IPS-NIHi7 (cell line): ENCODE data around the gene WWTR1.

ENCODE experiments used
- DNase-seq: peaks from one replicate; pipeline ENCODE4 v3.0.0; 2012; ENCODE audit warnings: mixed read lengths; ENCODE audit errors: extremely low spot score

The WWTR1 gene

DNA sequence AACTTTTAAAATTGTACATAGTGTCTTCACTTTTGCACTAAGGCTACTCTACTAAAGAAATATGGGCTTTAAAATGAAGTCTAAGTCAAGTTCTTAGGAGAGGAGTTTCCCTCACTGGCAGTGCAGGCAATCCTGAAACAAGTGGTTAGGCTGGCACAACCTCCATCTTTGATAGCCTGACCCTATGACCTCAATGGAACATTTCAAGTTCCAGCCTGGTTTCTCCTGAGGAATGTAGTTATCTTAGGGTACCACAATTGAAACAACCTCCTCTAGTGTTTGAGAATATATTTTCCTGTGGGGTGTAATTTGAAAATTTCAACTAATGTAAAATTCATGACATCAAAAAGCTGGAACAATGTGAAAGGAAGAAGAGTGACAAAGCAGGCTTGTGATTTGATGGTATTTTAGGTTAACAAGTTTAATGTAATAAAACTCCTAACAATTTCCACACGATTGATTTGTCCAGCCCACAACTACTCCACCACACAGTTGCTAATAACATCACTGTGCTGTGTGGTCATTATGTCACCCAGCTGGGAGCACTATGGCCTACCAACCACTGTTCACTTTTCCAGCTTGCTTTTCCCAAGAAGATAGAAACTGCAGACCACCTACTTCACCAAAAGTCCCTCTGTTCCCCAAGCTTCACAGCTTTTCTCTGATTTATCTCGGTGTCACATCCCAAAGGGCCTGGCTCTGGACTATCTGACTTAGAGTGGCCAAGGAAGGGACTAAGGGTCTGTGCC is 1.8 kb downstream of the WWTR1 start:
- no peak for DNase-seq

DNA sequence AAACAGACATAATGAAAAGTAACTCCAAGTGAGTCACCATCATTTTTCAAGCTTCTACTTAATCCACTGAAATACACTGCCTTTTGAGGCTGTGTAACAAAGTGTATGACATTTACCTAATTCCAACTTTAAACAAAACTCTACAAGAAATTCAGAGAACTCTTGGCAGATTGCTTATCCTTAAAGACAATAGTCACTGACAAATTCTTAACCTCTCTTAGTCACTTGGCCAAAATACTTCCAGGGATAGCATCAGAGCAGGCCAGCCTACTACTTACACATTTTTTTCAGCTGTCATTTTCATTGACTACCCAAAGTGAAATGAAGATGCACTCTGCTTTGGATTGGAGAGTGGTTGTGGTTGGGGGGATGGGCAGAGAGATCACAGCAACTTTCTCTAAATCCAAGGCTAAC is 3.6 kb downstream of the WWTR1 start:
- DNase-seq = no peak

DNA sequence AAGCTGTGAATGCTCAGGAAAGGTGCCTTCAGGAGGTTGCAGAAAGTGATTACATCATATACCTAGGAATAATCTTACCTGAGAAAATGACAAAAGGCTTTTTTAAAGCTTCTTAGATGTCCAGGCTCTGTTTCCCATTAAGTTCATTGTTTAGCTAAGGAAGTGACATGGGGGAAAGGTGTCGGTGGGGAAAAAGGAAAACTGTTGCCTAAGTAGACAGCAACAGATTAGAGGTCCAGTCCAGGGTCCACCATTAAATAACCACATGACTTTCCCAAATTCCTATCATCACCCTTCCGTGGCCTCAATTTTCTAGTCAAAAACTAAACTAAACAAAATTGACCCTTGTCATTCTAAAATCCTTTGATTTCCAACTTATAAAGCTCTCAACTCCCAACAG is 4.3 kb downstream of the WWTR1 start:
- DNase-seq = no peak

GRCh38 chr3:149653136-149653535 is 4.7 kb downstream of the WWTR1 start:
- no peak for DNase-seq

DNA sequence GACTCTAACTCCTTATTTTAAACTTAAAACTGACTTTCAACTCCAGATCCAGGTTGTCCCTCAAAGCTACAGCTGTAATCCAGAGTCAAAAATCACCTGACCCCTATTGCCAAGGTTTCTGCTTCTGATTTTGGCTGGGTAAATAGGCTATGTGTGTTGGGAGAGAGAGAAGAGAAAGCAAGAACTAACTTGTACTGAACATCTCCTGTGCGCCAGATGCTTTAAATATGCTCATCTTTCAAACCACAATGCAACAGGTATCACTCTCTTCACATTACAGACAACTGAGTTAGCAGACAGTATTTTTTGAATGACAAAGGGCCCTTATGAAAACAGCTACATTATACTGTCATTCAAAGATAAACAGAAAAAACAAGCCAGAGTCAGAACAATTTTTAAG is 7.0 kb downstream of the WWTR1 start:
- DNase-seq = no peak

DNA sequence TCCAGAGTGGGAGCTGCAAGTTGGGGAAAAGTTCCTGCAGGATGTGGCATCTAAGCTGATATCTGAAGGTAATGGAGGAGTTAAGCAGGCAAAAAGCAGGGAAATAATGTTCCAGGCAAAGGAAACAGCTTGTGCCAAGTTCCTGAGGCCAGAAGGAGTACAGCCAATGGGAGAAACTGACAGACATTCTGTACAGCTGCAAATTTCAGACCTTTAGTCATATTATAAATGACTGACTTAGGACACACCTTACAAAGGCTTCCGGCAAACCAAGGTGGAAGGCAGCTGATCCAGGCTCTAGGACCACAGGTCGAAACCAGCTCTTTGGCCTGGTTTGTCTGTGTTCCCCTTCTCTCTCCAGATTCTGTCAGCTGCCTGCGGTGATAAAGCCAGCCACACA is 9.3 kb downstream of the WWTR1 start:
- DNase-seq = no peak

DNA sequence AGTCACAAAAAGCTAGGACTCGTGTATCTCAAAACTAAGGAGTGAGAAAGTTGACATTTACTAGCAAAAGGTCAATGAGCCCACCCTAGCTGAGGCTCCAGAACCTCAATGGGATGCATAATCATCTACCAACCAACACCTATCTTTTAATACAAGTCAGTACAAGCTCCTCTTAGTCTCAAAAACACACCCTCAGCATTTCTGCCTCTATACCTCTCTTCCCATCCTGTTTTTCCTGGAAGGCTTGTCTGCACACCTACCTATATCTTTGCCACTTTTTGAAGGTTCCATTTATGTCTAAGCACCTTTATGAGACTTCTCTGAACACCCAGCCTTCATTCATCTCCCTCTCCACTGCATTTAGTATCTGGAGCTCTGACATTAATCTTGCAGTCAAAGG is 10.0 kb downstream of the WWTR1 start:
- no peak for DNase-seq

DNA sequence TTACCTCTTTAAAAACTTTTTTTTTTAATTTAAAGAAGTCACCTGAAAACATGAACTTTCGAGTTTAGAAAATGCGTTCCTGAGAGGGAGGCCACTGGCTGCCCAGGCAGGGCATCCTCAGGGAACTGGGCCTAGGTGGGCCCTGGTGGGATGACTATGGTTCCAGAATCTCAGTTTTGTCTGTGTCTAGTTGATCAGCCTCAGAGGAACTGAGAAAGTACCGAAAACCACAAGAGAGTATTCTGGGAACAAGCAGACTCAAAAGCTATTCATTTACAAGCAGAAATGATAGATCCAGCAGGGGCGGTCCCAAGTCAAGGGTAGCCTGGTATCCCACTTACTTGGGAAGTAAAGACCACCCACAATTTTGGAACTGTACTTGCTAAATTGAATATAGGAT is 10.5 kb downstream of the WWTR1 start:
- no peak for DNase-seq

DNA sequence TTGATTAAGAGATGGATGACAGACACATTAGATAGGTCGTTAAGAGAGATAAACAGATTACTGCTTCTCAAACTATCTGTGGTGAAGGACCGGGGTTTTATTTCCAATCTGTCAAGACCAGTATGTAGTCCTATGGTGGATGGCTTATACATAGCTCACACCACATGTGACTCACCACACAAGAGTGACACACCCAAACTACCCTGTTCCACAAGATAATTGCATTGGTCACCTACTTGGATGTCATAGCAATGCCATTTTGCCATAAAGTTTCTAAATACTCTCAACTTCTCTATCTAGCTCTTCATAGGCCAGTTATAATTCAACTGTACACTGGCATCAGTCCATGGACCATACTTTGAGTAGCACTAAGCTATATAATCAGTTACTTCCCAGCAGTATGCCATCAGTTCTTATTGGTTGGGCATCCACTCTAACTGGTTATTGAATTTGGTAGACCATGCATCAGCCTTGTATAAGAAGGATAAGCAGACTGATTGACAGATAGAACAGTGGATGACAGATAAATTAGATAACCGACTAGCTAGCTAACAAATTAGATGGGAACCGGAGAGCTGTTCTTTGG is 11.6 kb downstream of the WWTR1 start:
- no peak for DNase-seq

- DNase-seq = no peak
Observed at GRCh38 chr3:149643963-149644362, 13.9 kb downstream of the WWTR1 start.

DNA sequence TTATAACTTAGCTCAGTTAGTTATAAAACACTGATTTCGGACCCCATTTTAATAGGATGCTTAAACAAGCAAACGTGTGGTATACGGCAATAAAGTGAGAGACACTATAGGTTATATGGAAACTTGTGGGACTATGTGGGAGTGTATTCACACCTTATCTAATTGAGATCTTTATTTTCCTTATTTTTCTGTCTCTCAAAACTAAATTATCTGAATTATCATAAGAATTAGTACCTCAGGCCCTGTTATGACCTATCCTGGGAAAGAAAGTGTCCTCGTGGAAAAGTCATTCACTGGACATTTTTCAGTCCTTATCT is 14.4 kb downstream of the WWTR1 start:
- DNase-seq = no peak

- no peak for DNase-seq
Observed at GRCh38 chr3:149640976-149641728, 16.7 kb downstream of the WWTR1 start.

DNA sequence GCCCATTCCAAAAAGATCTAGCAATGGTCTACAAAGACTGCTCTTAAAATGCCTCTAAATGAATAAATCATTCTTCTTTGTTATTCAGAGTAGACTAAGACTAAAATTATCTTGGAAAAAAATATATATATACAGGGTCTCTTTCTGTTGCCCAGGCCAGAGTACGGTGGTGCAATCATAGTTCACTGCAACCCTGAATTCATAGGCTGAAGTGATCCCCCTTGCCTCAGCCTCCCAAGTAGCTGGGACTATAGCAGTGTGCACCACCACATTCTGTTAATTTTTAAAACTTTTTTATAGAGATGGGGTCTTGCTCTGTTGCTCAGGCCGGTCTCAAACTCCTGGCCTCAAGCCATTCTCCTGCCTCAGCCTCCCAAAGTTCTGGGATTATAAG is 18.7 kb downstream of the WWTR1 start:
- DNase-seq = no peak

DNA sequence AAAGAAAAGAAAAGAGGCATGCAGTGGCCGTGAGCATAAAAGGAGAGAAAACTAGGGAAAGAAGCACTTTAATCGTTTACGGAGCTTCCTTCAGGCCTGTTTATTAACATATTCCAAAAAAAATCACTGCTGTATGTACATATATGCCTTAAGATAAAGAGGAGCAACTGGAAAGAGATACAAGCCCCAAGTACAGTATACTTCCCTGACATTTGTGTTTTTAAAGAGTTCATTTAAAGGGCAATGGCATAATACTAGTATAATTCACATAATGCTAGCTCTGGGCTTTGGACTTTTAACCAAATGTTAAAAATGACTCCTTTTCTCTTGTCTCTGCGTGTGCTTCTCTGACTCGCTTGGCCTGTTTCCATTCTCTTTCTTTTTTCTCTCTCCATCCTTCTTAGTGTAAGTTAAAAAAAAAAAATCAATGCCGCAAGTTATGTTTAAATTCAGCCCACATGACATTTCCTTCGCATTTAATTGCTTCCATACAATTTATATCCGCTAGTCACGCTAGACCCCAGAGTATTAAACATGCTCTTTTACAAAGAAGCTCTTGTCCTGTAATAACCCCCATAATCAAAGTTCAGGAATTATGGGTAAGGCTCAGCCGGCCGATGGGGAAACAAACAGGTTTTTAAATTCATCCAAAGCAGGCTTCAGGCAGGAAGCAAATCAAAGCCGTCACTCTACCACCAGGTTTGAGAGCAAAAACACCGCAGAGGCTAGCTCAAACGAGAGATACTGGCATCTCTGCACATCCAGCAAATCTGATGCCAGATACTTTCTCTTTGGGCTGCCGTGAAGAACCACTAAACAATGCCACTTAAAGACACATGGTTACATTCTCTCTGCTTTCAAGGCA is 19.4 kb downstream of the WWTR1 start:
- DNase-seq = no peak

DNA sequence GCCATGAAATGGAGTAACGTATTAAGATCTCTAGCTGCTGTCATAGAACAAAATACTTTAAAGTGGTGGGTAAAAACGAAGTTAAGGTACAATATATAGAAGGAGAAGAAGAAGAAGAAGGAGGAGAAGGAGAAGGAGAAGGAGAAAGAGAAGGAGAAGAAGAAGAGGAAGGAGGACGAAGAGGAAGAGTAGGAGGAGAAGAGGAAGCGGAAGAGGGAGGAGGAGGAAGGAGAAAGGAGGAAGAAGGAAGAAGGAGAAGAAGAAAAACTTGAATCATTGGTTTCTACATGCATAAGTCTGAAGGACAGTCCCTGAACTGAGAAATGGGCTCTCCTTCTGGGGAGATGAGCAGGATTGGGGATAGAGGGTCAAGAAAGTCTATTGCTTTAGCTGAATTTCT is 22.4 kb downstream of the WWTR1 start:
- DNase-seq = no peak

GRCh38 chr3:149634573-149634972 is 23.3 kb downstream of the WWTR1 start:
- DNase-seq = no peak

GRCh38 chr3:149634072-149634471 is 23.8 kb downstream of the WWTR1 start:
- no peak for DNase-seq

- no peak for DNase-seq
Observed at GRCh38 chr3:149632225-149632624, 25.6 kb downstream of the WWTR1 start.

- no peak for DNase-seq
Observed at GRCh38 chr3:149630806-149631205, 27.0 kb downstream of the WWTR1 start.

DNA sequence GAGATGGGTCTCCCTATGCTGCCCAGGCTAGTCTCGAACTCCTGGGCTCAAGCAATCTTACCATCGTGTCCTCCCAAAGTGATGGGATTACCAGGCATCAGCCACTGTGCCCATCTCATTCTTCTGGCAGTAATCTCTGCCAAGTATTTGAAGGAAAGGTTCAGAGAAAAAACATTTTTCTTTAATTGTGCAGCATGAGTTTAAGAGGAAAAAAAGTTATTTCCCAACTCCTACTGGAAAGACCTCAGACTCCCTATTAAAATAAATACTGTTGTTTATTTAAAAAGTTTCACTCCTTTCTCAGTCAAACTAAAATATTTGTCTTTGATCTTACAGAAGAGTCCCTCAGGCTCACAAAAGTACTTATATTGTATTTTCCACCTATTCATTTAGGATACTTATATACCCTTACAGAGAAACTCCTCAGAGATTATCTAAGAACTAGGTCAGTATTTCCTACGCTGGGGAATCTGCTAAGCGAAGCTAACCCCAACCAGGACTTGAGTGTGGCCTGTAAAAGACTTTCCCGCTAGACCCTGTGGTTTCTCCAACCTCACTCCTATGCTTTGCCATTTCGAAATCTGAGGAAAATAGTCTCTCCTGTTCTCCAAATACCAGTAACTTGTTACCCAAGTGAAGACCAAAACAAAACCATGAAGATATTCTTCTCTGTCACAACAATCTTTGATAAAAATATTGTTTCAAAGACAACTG is 28.7 kb downstream of the WWTR1 start:
- DNase-seq = no peak

- DNase-seq = no peak
Observed at GRCh38 chr3:149626671-149627070, 31.2 kb downstream of the WWTR1 start.

- DNase-seq = no peak
Observed at GRCh38 chr3:149625795-149626194, 32.0 kb downstream of the WWTR1 start.
